IMR-90 (cell line): Measurements from ENCODE around the gene EXOC2. TPM values are rescaled to one million over a fixed set of nuclear protein-coding genes. Genes with fewer than 3 reads are reported as not detected.

Experiments used
- ATAC-seq: fragments of 200-7000 bp; cut with Tn5 transposase; 2 replicates; pipeline ENCODE4 v1.9.1; 2020; ENCODE audit warnings: low read depth, mild to moderate bottlenecking, moderate library complexity
- BruUV-seq: library from RNA; stranded (reverse); fragments of 400-500 nt; replicated peaks from 2 replicates; lab custom pipeline; 2021; lab: Mats Ljungman, UMichigan
- CTCF ChIA-PET: fragments of 300-600 bp; formaldehyde crosslinking; extraction: SDS; loops from one replicate; lab custom pipeline; 2021; ENCODE audit warnings: antibody characterized with exemption; lab: Yijun Ruan, JAX
- POLR2A ChIA-PET: fragments of 300-600 bp; sonication (Branson Sonifier 250); formaldehyde crosslinking; loops from one replicate; lab custom pipeline; 2022; ENCODE audit warnings: antibody characterized with exemption; ENCODE audit not compliant: unreplicated experiment; lab: Charles Lee
- DNase-seq: peaks from one replicate; pipeline ENCODE4 v3.0.0; 2013
- H2AFZ ChIP-seq: replicated peaks from 2 replicates; pipeline ENCODE3; 2013; ENCODE audit warnings: low read length, mild to moderate bottlenecking; ENCODE audit not compliant: poor library complexity
- H2AK5ac ChIP-seq: 2 replicates; pipeline ENCODE4 v1.6.1; 2013; ENCODE audit warnings: low read depth, low read length, inconsistent platforms
- H2AK9ac ChIP-seq: replicated peaks from 2 replicates; pipeline ENCODE3; 2013; ENCODE audit warnings: mild to moderate bottlenecking, low read depth, low read length, moderate library complexity; ENCODE audit not compliant: poor library complexity
- H2BK120ac ChIP-seq: 2 replicates; pipeline ENCODE4 v1.6.1; 2013; ENCODE audit warnings: low read depth, low read length, inconsistent platforms
- H2BK15ac ChIP-seq: 3 replicates; pipeline ENCODE4 v1.6.1; 2013; ENCODE audit warnings: low read depth, low read length, inconsistent platforms
- H2BK20ac ChIP-seq: 2 replicates; pipeline ENCODE4 v1.6.1; 2013; ENCODE audit warnings: low read depth, mild to moderate bottlenecking, inconsistent platforms, low read length, moderate library complexity
- H2BK5ac ChIP-seq: 2 replicates; pipeline ENCODE4 v1.6.1; 2013; ENCODE audit warnings: mild to moderate bottlenecking, low read depth, low read length, inconsistent platforms; ENCODE audit not compliant: poor library complexity, severe bottlenecking
- H3K14ac ChIP-seq: replicated peaks from 2 replicates; pipeline ENCODE4 v1.6.1; 2013; ENCODE audit warnings: low read depth, low read length, inconsistent platforms
- H3K18ac ChIP-seq: 2 replicates; pipeline ENCODE4 v1.6.1; 2013; ENCODE audit warnings: low read depth, low read length, control low read depth
- H3K23ac ChIP-seq: 2 replicates; pipeline ENCODE4 v1.6.1; 2013; ENCODE audit warnings: low read depth, low read length, inconsistent platforms
- H3K27ac ChIP-seq: 2 replicates; pipeline ENCODE4 v1.5.1; 2013; ENCODE audit warnings: mild to moderate bottlenecking, control low read depth, low read length; ENCODE audit not compliant: insufficient read depth
- H3K27me3 ChIP-seq: 2 replicates; pipeline ENCODE4 v1.6.1; 2013; ENCODE audit warnings: low read length; ENCODE audit not compliant: control insufficient read depth, insufficient read depth
- H3K36me3 ChIP-seq: 2 replicates; pipeline ENCODE4 v1.6.1; 2013; ENCODE audit warnings: low read length, mixed read lengths; ENCODE audit not compliant: control insufficient read depth, insufficient read depth
- H3K4ac ChIP-seq: 2 replicates; pipeline ENCODE4 v1.6.1; 2013; ENCODE audit warnings: low read depth, low read length, inconsistent platforms
- H3K4me1 ChIP-seq: 2 replicates; pipeline ENCODE4 v1.6.1; 2013; ENCODE audit warnings: low read length, mixed read lengths; ENCODE audit not compliant: control insufficient read depth, insufficient read depth
- H3K4me2 ChIP-seq: 2 replicates; pipeline ENCODE4 v1.6.1; 2013; ENCODE audit warnings: low read depth, mild to moderate bottlenecking, control low read depth, low read length, moderate library complexity
- H3K4me3 ChIP-seq: 2 replicates; pipeline ENCODE4 v1.5.1; 2013; ENCODE audit warnings: low read depth, mild to moderate bottlenecking, control low read depth, low read length, moderate library complexity; ENCODE audit not compliant: insufficient read depth
- H3K56ac ChIP-seq: 2 replicates; pipeline ENCODE4 v1.6.1; 2013; ENCODE audit warnings: low read length, inconsistent platforms; ENCODE audit not compliant: insufficient read depth; ENCODE audit errors: extremely low read depth
- H3K79me1 ChIP-seq, 2 experiments: 2 replicates each; pipeline ENCODE4 v1.6.1; 2013; ENCODE audit warnings: low read length in 2 of 2, inconsistent platforms in 1 of 2, low read depth in 1 of 2
- H3K9ac ChIP-seq: 2 replicates; pipeline ENCODE4 v1.6.1; 2013; ENCODE audit warnings: low read depth, low read length, control low read depth
- H3K9me1 ChIP-seq: 2 replicates; pipeline ENCODE4 v1.6.1; 2013; ENCODE audit warnings: low read length, inconsistent platforms; ENCODE audit not compliant: insufficient read depth
- H3K9me3 ChIP-seq: 2 replicates; pipeline ENCODE4 v1.6.1; 2013; ENCODE audit warnings: low read length; ENCODE audit not compliant: control insufficient read depth, insufficient read depth
- H4K20me1 ChIP-seq: 2 replicates; pipeline ENCODE4 v1.6.1; 2013; ENCODE audit warnings: low read length, inconsistent platforms; ENCODE audit not compliant: insufficient read depth
- H4K5ac ChIP-seq: 2 replicates; pipeline ENCODE4 v1.6.1; 2013; ENCODE audit warnings: mild to moderate bottlenecking, low read depth, low read length, control low read depth
- H4K8ac ChIP-seq, 2 experiments: 2 replicates each; pipeline ENCODE4 v1.6.1; 2013; ENCODE audit warnings: low read depth in 2 of 2, low read length in 2 of 2, control low read depth in 1 of 2, inconsistent platforms in 1 of 2
- H4K91ac ChIP-seq: 2 replicates; pipeline ENCODE4 v1.6.1; 2013; ENCODE audit warnings: low read depth, low read length, inconsistent platforms; ENCODE audit not compliant: insufficient read depth
- CHD1 ChIP-seq: IDR thresholded peaks from 2 replicates; pipeline ENCODE4 v1.6.1; 2012; ENCODE audit warnings: low read depth, low read length, improper control_type of control experiment
- CTCF ChIP-seq: conservative IDR thresholded peaks from 2 replicates; pipeline ENCODE4 v1.5.1; 2012; ENCODE audit warnings: mild to moderate bottlenecking, low read depth, low read length, improper control_type of control experiment
- MAFK ChIP-seq: IDR thresholded peaks from 2 replicates; pipeline ENCODE4 v1.6.1; 2012; ENCODE audit warnings: low read depth, low read length, improper control_type of control experiment
- RAD21 ChIP-seq: IDR thresholded peaks from 2 replicates; pipeline ENCODE4 v1.6.1; 2012; ENCODE audit warnings: low read length, improper control_type of control experiment
- dilution Hi-C: fragments of 300-500 bp; cut with HindIII; formaldehyde crosslinking; loops from one replicate; pipeline ENCODE4 v1.14.3; 2018; ENCODE audit warnings: low sequenced_read_pairs; ENCODE audit not compliant: unreplicated experiment
- in situ Hi-C: fragments of 300-500 bp; cut with MboI; formaldehyde crosslinking; loops from 3 replicates; pipeline ENCODE4 v1.14.3; 2019; ENCODE audit warnings: low sequenced_read_pairs, inconsistent platforms, mixed read lengths
- intact Hi-C: fragments of 100-400 bp; cut with micrococcal nuclease; formaldehyde crosslinking; loops from 2 replicates; pipeline ENCODE4 v1.10.0; 2022
- polyA plus RNA-seq, 3 experiments: library from polyadenylated mRNA; depleted of rRNA; stranded (reverse); fragments of >200 nt; gene quantifications; 2 replicates each; pipeline ENCODE4 v1.2.3, GENCODE V29; 2012; ENCODE audit warnings: low replicate concordance in 1 of 3
- total RNA-seq: library from RNA; depleted of rRNA; stranded (reverse); fragments of >200 nt; gene quantifications from 2 replicates; pipeline ENCODE4 v1.2.3, GENCODE V29; 2012

The EXOC2 gene
- total and polyA plus RNA-seq, 2 of the 4 experiments (the other 2 are of a cell fraction) = 13.1 to 37.3 TPM

- Histone ChIP-seq H3K9me1 (no peaks in the 10 kb centered on the region), H2AK5ac (no peak overlapping the region), H3K23ac (no peak overlapping the region), H4K20me1 (no peaks in the 10 kb centered on the region), H3K4me3 (no peak overlapping the region), H2AFZ (no peak overlapping the region), H2BK20ac (no peak overlapping the region), H3K4ac (no peak overlapping the region), H3K14ac (no peak overlapping the region), H2BK120ac (no peak overlapping the region), H4K8ac (no peak overlapping the region), H3K9me3 (no peaks in the 10 kb centered on the region), H3K18ac (no peak overlapping the region), H3K4me1 (no peaks in the 10 kb centered on the region; the same call in 1 of the 2 replicates), H3K79me1 (no peaks in the 10 kb centered on the region), H3K36me3 (peaks cover 21% of the 10 kb centered on the region), H2AK9ac (no peak overlapping the region), H3K9ac (no peak overlapping the region), H3K27ac (no peak overlapping the region), H3K56ac (no peak overlapping the region), H3K27me3 (no peaks in the 10 kb centered on the region), H4K91ac (no peak overlapping the region), H2BK5ac (no peak overlapping the region), H2BK15ac (no peak overlapping the region), H3K4me2 (no peak overlapping the region), H4K5ac (no peak overlapping the region)
- intact Hi-C loops = loop anchor here (5.0 kb wide), 1 partner anchor 371 kb away; no protein-coding TSS in a partner anchor
- TF ChIP-seq CHD1 (no peak), MAFK (no peak), CTCF (peak; percentile 32), RAD21 (0 out of 2 replicates have a peak, but pooled peaks have one; percentile 6)
- ATAC-seq = peak; percentile 54; the same call in 1 of the 2 replicates
- in situ Hi-C loops = no loop called here
- POLR2A ChIA-PET = no interaction called here
- no peak for DNase-seq
- CTCF ChIA-PET = interaction anchor here (1.0 kb wide), 2 partner anchors 9 to 25 kb away, joined by 3 to 6 read pairs; no protein-coding TSS in a partner anchor
- no TSS peak for BruUV-seq
- dilution Hi-C loops = no loop called here
These were observed 134.8 kb downstream of the EXOC2 start for GRCh38 chr6:558089-558488.
